ENCODE measurements around the gene TIMM23. TPM values are rescaled to one million over a fixed set of nuclear protein-coding genes. Genes with fewer than 3 reads are reported as not detected.
A peak's percentile ranks its signal among the peaks of the same experiment; 100 is the strongest.

Gene TIMM23
- total RNA-seq, 2 donors from 2014 or later = 18.7 to 34.9 TPM

DNA sequence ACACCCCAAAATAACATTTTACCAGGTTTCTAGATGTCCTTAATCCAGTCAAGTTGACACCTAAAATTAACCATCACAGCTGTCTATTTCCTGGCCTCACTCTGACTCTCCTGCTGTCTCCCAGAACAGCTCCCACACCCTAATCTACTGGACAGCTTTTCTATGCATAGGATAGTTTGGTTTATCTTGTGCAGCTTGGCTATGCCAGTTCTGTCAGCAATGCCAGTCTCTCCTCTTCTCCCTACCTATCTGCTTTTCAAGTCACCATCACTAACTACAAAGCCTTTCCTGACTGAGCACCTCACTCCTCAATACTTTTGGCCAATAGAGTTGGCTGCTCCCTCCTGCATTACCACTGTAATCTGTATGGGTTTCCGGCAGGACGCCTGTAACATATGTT is 53.1 kb downstream of the TIMM23 start:
- no peaks in the 10 kb centered on the region for H3K36me3 ChIP-seq (replicated peaks in 1 of 2; ENCODE audit: insufficient read depth in 1 of 2, low read depth in 2 of 2)
- H3K4me1 ChIP-seq = peaks cover 87% of the 10 kb centered on the region
- no peak overlapping the region for H3K4me3 ChIP-seq
- no peaks in the 10 kb centered on the region for H3K9me3 ChIP-seq
- TF ChIP-seq, protein P1, sequence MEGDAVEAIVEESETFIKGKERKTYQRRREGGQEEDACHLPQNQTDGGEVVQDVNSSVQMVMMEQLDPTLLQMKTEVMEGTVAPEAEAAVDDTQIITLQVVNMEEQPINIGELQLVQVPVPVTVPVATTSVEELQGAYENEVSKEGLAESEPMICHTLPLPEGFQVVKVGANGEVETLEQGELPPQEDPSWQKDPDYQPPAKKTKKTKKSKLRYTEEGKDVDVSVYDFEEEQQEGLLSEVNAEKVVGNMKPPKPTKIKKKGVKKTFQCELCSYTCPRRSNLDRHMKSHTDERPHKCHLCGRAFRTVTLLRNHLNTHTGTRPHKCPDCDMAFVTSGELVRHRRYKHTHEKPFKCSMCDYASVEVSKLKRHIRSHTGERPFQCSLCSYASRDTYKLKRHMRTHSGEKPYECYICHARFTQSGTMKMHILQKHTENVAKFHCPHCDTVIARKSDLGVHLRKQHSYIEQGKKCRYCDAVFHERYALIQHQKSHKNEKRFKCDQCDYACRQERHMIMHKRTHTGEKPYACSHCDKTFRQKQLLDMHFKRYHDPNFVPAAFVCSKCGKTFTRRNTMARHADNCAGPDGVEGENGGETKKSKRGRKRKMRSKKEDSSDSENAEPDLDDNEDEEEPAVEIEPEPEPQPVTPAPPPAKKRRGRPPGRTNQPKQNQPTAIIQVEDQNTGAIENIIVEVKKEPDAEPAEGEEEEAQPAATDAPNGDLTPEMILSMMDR (IDR thresholded peaks at IDR 0.05) = no peak
- WGBS, 2 donors = 57 to 59% methylated on average over 2 of the region's 2 CpGs
- no peaks in the 10 kb centered on the region for H3K27me3 ChIP-seq
- peak overlapping the region in 1 of 4 donors; percentile 32 for H3K27ac ChIP-seq
- no peak for ATAC-seq
- no peak for DNase-seq
- intact Hi-C loops (cut with DNase I) = no loop called here

DNA sequence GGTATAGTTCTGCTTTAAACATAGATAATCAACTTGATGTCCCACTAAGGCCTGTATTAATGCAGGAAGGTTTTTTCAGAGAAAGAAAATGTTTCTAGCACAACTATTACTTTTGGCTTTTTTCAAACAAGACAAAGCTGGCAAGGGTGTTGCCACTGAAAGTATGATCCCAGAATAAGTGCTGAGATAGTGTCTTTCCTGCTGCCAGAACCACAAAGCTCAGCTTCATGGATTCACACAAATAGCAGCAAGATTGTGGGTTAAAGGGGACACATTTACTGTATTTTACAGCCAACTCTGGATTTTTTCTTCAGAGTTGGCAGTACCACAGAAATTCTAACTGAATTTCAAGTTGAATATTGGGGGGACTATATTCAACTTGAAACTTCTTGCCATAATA is 53.8 kb downstream of the TIMM23 start:
- Histone ChIP-seq H3K4me1 (peaks cover 85% of the 10 kb centered on the region), H3K9me3 (no peaks in the 10 kb centered on the region), H3K4me3 (no peak overlapping the region), H3K36me3 (replicated peaks in 1 of 2; ENCODE audit: insufficient read depth in 1 of 2, low read depth in 2 of 2) (no peaks in the 10 kb centered on the region), H3K27me3 (no peaks in the 10 kb centered on the region), H3K27ac (no peak overlapping the region)
- intact Hi-C loops (cut with DNase I) = no loop called here
- TF ChIP-seq POLR2A (IDR thresholded peaks at IDR 0.05) = no peak
- TF ChIP-seq, protein P1 (IDR thresholded peaks at IDR 0.05) = no peak
- no peak for DNase-seq
- ATAC-seq = no peak

DNA sequence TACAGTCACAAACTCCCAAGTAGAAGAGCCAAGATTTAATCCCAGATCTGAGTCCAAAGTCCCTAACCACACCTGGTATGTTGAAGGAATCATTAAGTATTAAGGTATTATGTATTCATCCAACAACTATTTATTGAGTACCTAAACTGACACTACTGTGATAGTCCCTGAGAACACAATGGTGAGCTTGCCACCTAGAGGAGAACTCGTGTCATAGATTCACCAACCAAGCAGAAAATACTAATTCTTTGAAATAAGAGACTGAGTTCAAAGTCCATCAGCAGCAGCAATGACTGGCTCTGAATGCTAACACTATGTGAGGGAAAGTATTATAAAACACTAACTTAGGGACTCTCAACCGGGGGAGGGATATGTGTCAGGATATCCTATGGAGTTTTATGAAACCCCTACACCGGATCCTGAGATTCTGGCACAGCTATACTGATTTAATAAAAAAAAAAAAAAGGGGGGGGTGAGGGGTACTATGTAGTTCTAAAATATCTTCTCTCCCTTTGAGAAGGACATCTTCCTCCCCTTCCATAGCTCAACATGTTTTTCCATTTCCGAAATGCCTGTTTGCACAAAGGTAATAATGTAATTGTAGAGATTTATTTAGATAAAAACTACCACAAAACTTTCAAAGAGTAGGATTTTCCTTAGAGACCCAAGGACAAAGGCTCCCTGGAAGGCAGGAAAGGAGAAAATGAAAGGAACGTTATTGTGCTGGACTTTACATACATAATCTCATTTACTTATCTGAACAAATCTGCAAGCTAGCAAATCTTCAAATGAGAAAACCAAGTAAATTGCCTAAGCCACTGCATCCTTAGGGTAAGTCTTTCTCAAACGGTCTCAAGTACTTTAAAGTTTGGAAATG is 56.5 kb downstream of the TIMM23 start:
- no peak overlapping the region for H3K4me3 ChIP-seq
- intact Hi-C loops (cut with DNase I) = no loop called here
- H3K4me1 ChIP-seq = peaks cover 73% of the 10 kb centered on the region
- TF ChIP-seq, protein P1 (IDR thresholded peaks at IDR 0.05) = peak; percentile 29 to 86 (median 82)
- TF ChIP-seq POLR2A (IDR thresholded peaks at IDR 0.05) = no peak
- DNase-seq = peak; percentile 51 to 81 (median 64)
- no peaks in the 10 kb centered on the region for H3K27me3 ChIP-seq
- no peaks in the 10 kb centered on the region for H3K9me3 ChIP-seq
- H3K27ac ChIP-seq = peak overlapping the region in 3 of 4 donors; percentile 90 to 94 (median 94)
- 3 to 6% methylated on average over 6 of the region's 6 CpGs for WGBS, 2 donors
- ATAC-seq = peak; percentile 69
- H3K36me3 ChIP-seq (replicated peaks in 1 of 2; ENCODE audit: insufficient read depth in 1 of 2, low read depth in 2 of 2) = no peaks in the 10 kb centered on the region

- DNase-seq (no peak), ATAC-seq (no peak)
- intact Hi-C loops (cut with DNase I) = no loop called here
- Histone ChIP-seq H3K9me3 (no peaks in the 10 kb centered on the region), H3K4me1 (peaks cover 65% of the 10 kb centered on the region), H3K36me3 (replicated peaks in 1 of 2; ENCODE audit: insufficient read depth in 1 of 2, low read depth in 2 of 2) (no peaks in the 10 kb centered on the region), H3K27ac (peak overlapping the region; percentile 67 to 94 (median 92)), H3K27me3 (no peaks in the 10 kb centered on the region), H3K4me3 (peak overlapping the region; percentile 70 to 89)
- 6 to 7% methylated on average over 6 of the region's 6 CpGs for WGBS, 2 donors
- no peak for TF ChIP-seq POLR2A (IDR thresholded peaks at IDR 0.05)
- TF ChIP-seq, protein P1 (IDR thresholded peaks at IDR 0.05) = no peak
These were observed 57.3 kb downstream of the TIMM23 start for GRCh38 chr10:46029461-46030030.

Data from body of pancreas (tissue), 4 donors.